Transverse colon (tissue), 4 donors: ENCODE results near the gene WDR86. TPM values are rescaled to one million over a fixed set of nuclear protein-coding genes. Genes with fewer than 3 reads are reported as not detected.
A peak's percentile ranks its signal among the peaks of the same experiment; 100 is the strongest.

ENCODE experiments used
- DNase-seq: peaks from one replicate; pipeline ENCODE4 v3.0.0-alpha.2; 2019
- H3K27ac ChIP-seq, 4 donors: fragments of 200-600 bp; sonication (generic); 2 replicates each; pipeline ENCODE4 v1.5.1; 2016 to 2018; ENCODE audit warnings: inconsistent platforms in 4 of 4
- H3K27me3 ChIP-seq: fragments of 200-600 bp; sonication (generic); 2 replicates; pipeline ENCODE4 v1.5.1; 2017; ENCODE audit warnings: inconsistent platforms
- H3K36me3 ChIP-seq, 4 donors: fragments of 200-600 bp; sonication (generic); 2 replicates each; pipeline ENCODE4 v1.5.1; 2017 to 2019; ENCODE audit warnings: inconsistent platforms in 4 of 4
- H3K4me1 ChIP-seq, 4 donors: fragments of 200-600 bp; sonication (generic); 2 replicates each; pipeline ENCODE4 v1.5.1; 2017 to 2020; ENCODE audit warnings: inconsistent platforms in 4 of 4
- H3K4me3 ChIP-seq, 4 donors: fragments of 200-600 bp; sonication (generic); 1 replicate in 1 of 4; 2 replicates in 3 of 4; pipeline versions ENCODE4 v1.5.1 to v1.6.1; 2017 to 2019; ENCODE audit warnings: inconsistent platforms in 4 of 4
- H3K9me3 ChIP-seq, 2 donors: fragments of 200-600 bp; sonication (generic); 2 replicates each; pipeline ENCODE4 v1.5.1; 2017 to 2019; ENCODE audit warnings: inconsistent platforms in 2 of 2
- EP300 ChIP-seq: sonication (generic); formaldehyde crosslinking; IDR thresholded peaks from one replicate; pipeline ENCODE4 v1.6.1; 2017; ENCODE audit warnings: antibody characterized with exemption, low read depth
- POLR2A ChIP-seq: fragments of 450-650 bp; IDR thresholded peaks from one replicate; pipeline ENCODE4 v1.6.1; 2016; ENCODE audit warnings: antibody characterized with exemption, mild to moderate bottlenecking, moderate library complexity
- POLR2AphosphoS5 ChIP-seq, 3 donors: sonication (generic); formaldehyde crosslinking; IDR thresholded peaks; one replicate each; pipeline ENCODE4 v1.6.1; 2016; ENCODE audit warnings: antibody characterized with exemption in 3 of 3
- WGBS, 2 donors: methylation state at CpG; one replicate each; pipeline ENCODE4 v1.1.5; 2018; ENCODE audit warnings: low coverage in 1 of 2; 5-methylcytosine and 5-hydroxymethylcytosine counted together
- in situ Hi-C, 4 donors: fragments of 200-750 bp; cut with MboI; loops; one replicate each; pipeline versions ENCODE4 v1.15.0 to v1.15.1; 2017; ENCODE audit warnings: low sequenced_read_pairs in 3 of 4, low pct_ligation_motif_present in 1 of 4, low pct_unique_long_range_greater_than_20kb in 1 of 4
- intact Hi-C: fragments of 100-400 bp; cut with DNase I; formaldehyde crosslinking; loops from one replicate; pipeline ENCODE4 v1.15.1; 2023; ENCODE audit warnings: low total_unique reads
- total RNA-seq, 4 donors: library from RNA; depleted of rRNA; stranded (reverse); fragments of >200 nt; gene quantifications; one replicate each; pipeline ENCODE4 v1.1.0, GENCODE V29; 2016
- TF ChIP-seq, protein P1 (sequence below), 5 experiments: fragments of 200-600 bp in 3 of 5; fragments of 450-650 bp in 2 of 5; sonication (generic) in 3 of 5; IDR thresholded peaks; 1 replicate in 2 of 5; 2 replicates in 3 of 5; pipeline ENCODE4 v1.5.1; 2016 to 2017; ENCODE audit warnings: antibody characterized with exemption in 5 of 5, inconsistent platforms in 3 of 5, mild to moderate bottlenecking in 2 of 5, moderate library complexity in 1 of 5

The WDR86 gene
- total RNA-seq, 4 donors from 2014 or later, result 2.8 to 33.3 (median 7.1) TPM

DNA sequence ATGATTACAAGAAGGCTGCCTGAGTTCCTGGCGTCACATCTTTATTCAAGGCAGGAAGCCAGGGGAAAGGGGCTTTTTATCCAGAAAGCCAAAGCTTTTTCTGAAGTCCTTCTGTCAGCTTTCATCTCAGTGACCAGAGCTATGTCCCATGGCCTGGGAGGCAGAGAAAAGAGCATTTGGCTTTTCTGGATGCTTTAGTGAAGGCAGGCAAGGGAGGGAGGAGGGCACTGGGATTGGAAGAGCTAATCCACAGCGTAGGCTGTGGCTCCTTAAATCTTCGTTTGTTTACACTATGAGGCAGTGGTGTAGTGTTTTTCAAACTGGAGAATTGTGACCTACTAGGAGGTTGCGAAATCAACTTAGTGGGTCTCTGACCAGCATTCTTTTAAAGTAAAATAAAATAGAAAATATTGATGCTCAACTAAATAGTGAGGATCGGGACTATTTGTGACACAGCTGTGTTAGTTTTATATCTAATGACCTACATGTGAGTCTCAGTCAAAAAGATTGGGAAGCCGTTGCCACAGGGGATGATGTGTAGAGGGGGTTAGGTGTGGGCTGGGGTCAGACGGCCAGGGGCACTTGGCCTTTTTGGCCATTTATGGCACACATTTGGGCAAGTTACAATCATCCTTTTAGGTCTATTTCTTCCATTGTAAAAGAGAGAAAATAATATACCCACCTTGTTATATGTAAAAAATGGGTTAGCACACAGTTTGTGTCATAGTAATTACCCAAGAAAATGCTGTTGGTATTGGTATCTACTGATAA, 16.0 kb upstream of the WDR86 start:
- H3K27ac ChIP-seq, result peak overlapping the region; percentile 63 to 80 (median 76)
- TF ChIP-seq POLR2AphosphoS5 (IDR thresholded peaks at IDR 0.05) (peak in 2 of 3 donors; percentile 32 to 56), EP300 (no peak)
- no peaks in the 10 kb centered on the region for H3K27me3 ChIP-seq
- no peaks in the 10 kb centered on the region for H3K9me3 ChIP-seq
- no peak for DNase-seq
- in situ Hi-C loops (no loop called here), intact Hi-C loops (no loop called here)
- H3K36me3 ChIP-seq, result no peaks in the 10 kb centered on the region
- no peak overlapping the region for H3K4me3 ChIP-seq
- H3K4me1 ChIP-seq, result peaks cover 2 to 17% (median 9%) of the 10 kb centered on the region in 4 donors
- WGBS, 2 donors, result 48 to 80% methylated on average over 2 to 7 of the region's 7 CpGs

DNA sequence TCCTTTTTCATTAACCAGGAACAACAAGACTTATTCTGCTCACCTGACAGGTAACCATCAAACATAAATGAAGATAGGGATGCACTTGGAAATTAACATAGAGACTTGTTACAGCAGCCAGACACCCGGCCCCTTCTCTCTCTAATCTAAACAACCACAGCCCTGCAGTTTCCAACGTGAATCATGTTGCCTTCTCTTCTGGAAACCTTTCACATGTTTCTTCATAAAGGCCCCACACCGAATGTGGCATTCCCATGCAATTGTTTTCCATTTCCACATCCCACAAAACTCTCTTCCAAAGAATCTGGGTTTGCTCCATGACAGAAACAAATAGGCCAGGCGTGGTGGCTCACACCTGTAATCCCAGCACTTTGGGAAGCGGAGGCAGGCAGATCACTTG, 15.0 kb upstream of the WDR86 start:
- DNase-seq, result no peak
- Histone ChIP-seq H3K9me3 (peaks cover 0 to 3% of the 10 kb centered on the region in 2 donors), H3K4me1 (peaks cover 0 to 14% (median 9%) of the 10 kb centered on the region in 4 donors), H3K4me3 (no peak overlapping the region), H3K27me3 (no peaks in the 10 kb centered on the region), H3K27ac (peak overlapping the region in 1 of 4 donors; percentile 80), H3K36me3 (no peaks in the 10 kb centered on the region)
- WGBS, 2 donors, result 78% methylated on average over 5 of the region's 5 CpGs; no CpG with 5 or more reads in 1 of the 2 donors
- TF ChIP-seq, protein P1, sequence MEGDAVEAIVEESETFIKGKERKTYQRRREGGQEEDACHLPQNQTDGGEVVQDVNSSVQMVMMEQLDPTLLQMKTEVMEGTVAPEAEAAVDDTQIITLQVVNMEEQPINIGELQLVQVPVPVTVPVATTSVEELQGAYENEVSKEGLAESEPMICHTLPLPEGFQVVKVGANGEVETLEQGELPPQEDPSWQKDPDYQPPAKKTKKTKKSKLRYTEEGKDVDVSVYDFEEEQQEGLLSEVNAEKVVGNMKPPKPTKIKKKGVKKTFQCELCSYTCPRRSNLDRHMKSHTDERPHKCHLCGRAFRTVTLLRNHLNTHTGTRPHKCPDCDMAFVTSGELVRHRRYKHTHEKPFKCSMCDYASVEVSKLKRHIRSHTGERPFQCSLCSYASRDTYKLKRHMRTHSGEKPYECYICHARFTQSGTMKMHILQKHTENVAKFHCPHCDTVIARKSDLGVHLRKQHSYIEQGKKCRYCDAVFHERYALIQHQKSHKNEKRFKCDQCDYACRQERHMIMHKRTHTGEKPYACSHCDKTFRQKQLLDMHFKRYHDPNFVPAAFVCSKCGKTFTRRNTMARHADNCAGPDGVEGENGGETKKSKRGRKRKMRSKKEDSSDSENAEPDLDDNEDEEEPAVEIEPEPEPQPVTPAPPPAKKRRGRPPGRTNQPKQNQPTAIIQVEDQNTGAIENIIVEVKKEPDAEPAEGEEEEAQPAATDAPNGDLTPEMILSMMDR (IDR thresholded peaks at IDR 0.05), result no peak
- no peak for TF ChIP-seq EP300
- TF ChIP-seq POLR2A, result no peak
- no peak for TF ChIP-seq POLR2AphosphoS5 (IDR thresholded peaks at IDR 0.05)
- intact Hi-C loops, result no loop called here
- in situ Hi-C loops, result no loop called here

- intact Hi-C loops, result no loop called here
- WGBS, 2 donors, result 83% methylated on average over 5 of the region's 5 CpGs; no CpG with 5 or more reads in 1 of the 2 donors
Measured at GRCh38 chr7:151423936-151424335, 14.1 kb upstream of the WDR86 start.

DNA sequence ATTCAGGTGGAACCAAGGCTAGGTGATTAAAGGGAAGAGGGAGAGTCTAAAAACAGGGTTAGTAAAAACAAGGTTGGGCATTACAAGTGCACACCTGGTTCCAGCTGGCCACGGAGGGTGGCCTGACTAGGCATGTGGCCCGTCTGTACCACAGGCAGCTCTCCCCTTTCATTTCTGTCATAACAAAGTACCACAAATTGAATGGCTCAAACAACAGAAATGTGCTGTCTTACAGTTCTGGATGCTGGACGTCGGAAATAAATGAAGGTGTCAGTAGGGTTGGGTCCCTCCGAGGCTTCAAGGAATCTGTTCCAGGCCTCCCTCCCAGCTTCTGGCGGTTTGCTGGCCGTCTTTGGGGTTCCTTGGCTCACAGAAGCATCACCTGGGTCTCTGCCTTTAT, 13.4 kb upstream of the WDR86 start:
- in situ Hi-C loops, result no loop called here
- H3K9me3 ChIP-seq, result peaks cover 0 to 7% of the 10 kb centered on the region in 2 donors
- intact Hi-C loops, result no loop called here
- no peak for DNase-seq
- 58 to 84% methylated on average over 2 to 7 of the region's 7 CpGs for WGBS, 2 donors
- no peak overlapping the region for H3K27ac ChIP-seq
- H3K4me1 ChIP-seq, result peaks cover 0 to 5% (median 2%) of the 10 kb centered on the region in 4 donors
- no peaks in the 10 kb centered on the region for H3K27me3 ChIP-seq
- no peaks in the 10 kb centered on the region for H3K36me3 ChIP-seq
- TF ChIP-seq, protein P1 (IDR thresholded peaks at IDR 0.05), result no peak
- TF ChIP-seq POLR2A, result no peak
- no peak for TF ChIP-seq POLR2AphosphoS5 (IDR thresholded peaks at IDR 0.05)
- no peak for TF ChIP-seq EP300
- no peak overlapping the region for H3K4me3 ChIP-seq

More at GRCh38 chr7:151423936-151424335, 14.1 kb upstream of the WDR86 start:
- H3K27me3 ChIP-seq, result no peaks in the 10 kb centered on the region
- no peak overlapping the region for H3K27ac ChIP-seq
- in situ Hi-C loops, result no loop called here
- DNase-seq, result no peak
- TF ChIP-seq POLR2A (no peak), EP300 (no peak), POLR2AphosphoS5 (IDR thresholded peaks at IDR 0.05) (no peak)
- TF ChIP-seq, protein P1 (IDR thresholded peaks at IDR 0.05), result no peak
- no peaks in the 10 kb centered on the region for H3K36me3 ChIP-seq
- H3K4me1 ChIP-seq, result peaks cover 0 to 7% (median 5%) of the 10 kb centered on the region in 4 donors
- no peak overlapping the region for H3K4me3 ChIP-seq
- H3K9me3 ChIP-seq, result peaks cover 0 to 7% of the 10 kb centered on the region in 2 donors
